ENCODE results near the gene STK10.
"Not testable (repeated sequence)": the region's sequence is repeated elsewhere in the genome, so short reads cannot be mapped to it uniquely, and the experiment has no call there.

Gene STK10

GRCh38 chr5:172051643-172052339 is 136.2 kb downstream of the STK10 start:
- DNase-seq (ENCODE audit: low spot score): no peak

GRCh38 chr5:172050080-172050479 is 137.9 kb downstream of the STK10 start:
- no peak for DNase-seq (ENCODE audit: low spot score)

GRCh38 chr5:172049226-172049796 is 138.7 kb downstream of the STK10 start:
- no peak for DNase-seq (ENCODE audit: low spot score)

- no peak for DNase-seq (ENCODE audit: low spot score)
These were observed 139.4 kb downstream of the STK10 start for GRCh38 chr5:172048539-172049101.

- DNase-seq (ENCODE audit: low spot score): no peak
These were observed 139.9 kb downstream of the STK10 start for GRCh38 chr5:172048170-172048422.

- DNase-seq (ENCODE audit: low spot score): no peak
These were observed 141.4 kb downstream of the STK10 start for GRCh38 chr5:172046593-172046992.

- DNase-seq (ENCODE audit: low spot score): no peak
These were observed 142.8 kb downstream of the STK10 start for GRCh38 chr5:172045315-172045632.

- DNase-seq (ENCODE audit: low spot score): no peak
These were observed 143.3 kb downstream of the STK10 start for GRCh38 chr5:172044631-172045314.

GRCh38 chr5:172043865-172044264 is 144.2 kb downstream of the STK10 start:
- DNase-seq (ENCODE audit: low spot score): no peak

GRCh38 chr5:172042183-172042582 is 145.8 kb downstream of the STK10 start:
- DNase-seq (ENCODE audit: low spot score): no peak

- DNase-seq (ENCODE audit: low spot score): no peak
These were observed 149.9 kb downstream of the STK10 start for GRCh38 chr5:172038167-172038566.

GRCh38 chr5:172035049-172035448 is 153.0 kb downstream of the STK10 start:
- no peak for DNase-seq (ENCODE audit: low spot score)

- no peak for DNase-seq (ENCODE audit: low spot score)
These were observed 156.0 kb downstream of the STK10 start for GRCh38 chr5:172031894-172032461.

GRCh38 chr5:172029876-172030275 is 158.1 kb downstream of the STK10 start:
- no peak for DNase-seq (ENCODE audit: low spot score)

- no peak for DNase-seq (ENCODE audit: low spot score)
These were observed 159.9 kb downstream of the STK10 start for GRCh38 chr5:172028167-172028566.

GRCh38 chr5:172020110-172020786 is 167.8 kb downstream of the STK10 start:
- not testable (repeated sequence) for DNase-seq (ENCODE audit: low spot score)

GRCh38 chr5:172015346-172015745 is 172.7 kb downstream of the STK10 start:
- no peak for DNase-seq (ENCODE audit: low spot score)

- no peak for DNase-seq (ENCODE audit: low spot score)
These were observed 177.7 kb downstream of the STK10 start for GRCh38 chr5:172010278-172010677.

GRCh38 chr5:172009536-172010270 is 178.3 kb downstream of the STK10 start:
- no peak for DNase-seq (ENCODE audit: low spot score)

GRCh38 chr5:172008689-172009141 is 179.3 kb downstream of the STK10 start:
- DNase-seq (ENCODE audit: low spot score): no peak

- peak; percentile 31 for DNase-seq (ENCODE audit: low spot score)
These were observed 179.9 kb downstream of the STK10 start for GRCh38 chr5:172008111-172008455.

Data from GM03348 (cell line).